Measurements from ENCODE around the gene AK5. TPM values are rescaled to one million over a fixed set of nuclear protein-coding genes. Genes with fewer than 3 reads are reported as not detected.
A peak's percentile ranks its signal among the peaks of the same experiment; 100 is the strongest.

Gene AK5
- total and polyA plus RNA-seq, 2 experiments from 2014 or later: 8.8 to 12.2 TPM

GRCh38 chr1:77484926-77485325, 203.1 kb downstream of the AK5 start (continued):
- no peak for TF ChIP-seq ZNF462 (CRISPR knock-in tag; IDR thresholded peaks at IDR 0.05)

GRCh38 chr1:77487631-77488030, 205.8 kb downstream of the AK5 start:
- H3K4me3 Mint-ChIP-seq: no peak overlapping the region
- H3K79me2 ChIP-seq (replicated peaks; ENCODE audit: insufficient read depth): no peaks in the 10 kb centered on the region
- no peaks in the 10 kb centered on the region for H3K36me3 Mint-ChIP-seq (ENCODE audit: low read depth)
- H3K36me3 ChIP-seq (ENCODE audit: insufficient read depth): no peaks in the 10 kb centered on the region
- H3K27ac ChIP-seq (ENCODE audit: low read depth): no peak overlapping the region
- no peak for TF ChIP-seq ZNF114 (CRISPR knock-in tag; IDR thresholded peaks at IDR 0.05)
- no peaks in the 10 kb centered on the region for H3K9me2 ChIP-seq (ENCODE audit: insufficient read depth)
- H2AFZ ChIP-seq: no peak overlapping the region
- H3K27ac Mint-ChIP-seq: no peak overlapping the region
- no peaks in the 10 kb centered on the region for H3K9me3 Mint-ChIP-seq
- H3K4me3 ChIP-seq: no peak overlapping the region
- 0 out of 2 replicates have a peak, but pooled peaks cover 3% of the 10 kb centered on the region for H3K4me1 ChIP-seq (ENCODE audit: insufficient read depth)
- no peak overlapping the region for H3K4me2 ChIP-seq
- DNase-seq (ENCODE audit: low spot score) (no peak), ATAC-seq (no peak)
- H4K20me1 ChIP-seq (replicated peaks; ENCODE audit: insufficient read depth): no peaks in the 10 kb centered on the region
- peaks cover 8% of the 10 kb centered on the region for H3K4me1 Mint-ChIP-seq
- H3K27me3 ChIP-seq (ENCODE audit: insufficient read depth): no peaks in the 10 kb centered on the region
- no peaks in the 10 kb centered on the region for H3K27me3 Mint-ChIP-seq (ENCODE audit: insufficient read depth, low read depth, poor library complexity)
- no peaks in the 10 kb centered on the region for H3F3A ChIP-seq (replicated peaks; ENCODE audit: low read depth)

GRCh38 chr1:77489910-77490309, 208.1 kb downstream of the AK5 start:
- Mint-ChIP-seq H3K27me3 (ENCODE audit: insufficient read depth, low read depth, poor library complexity) (peaks cover 1% of the 10 kb centered on the region), H3K4me3 (no peak overlapping the region), H3K4me1 (peaks cover 8% of the 10 kb centered on the region), H3K9me3 (no peaks in the 10 kb centered on the region), H3K36me3 (ENCODE audit: low read depth) (no peaks in the 10 kb centered on the region), H3K27ac (peak overlapping the region; percentile 54; the same call in 1 of the 2 replicates)
- no peaks in the 10 kb centered on the region for H3K79me2 ChIP-seq (replicated peaks; ENCODE audit: insufficient read depth)
- no peaks in the 10 kb centered on the region for H3K27me3 ChIP-seq (ENCODE audit: insufficient read depth)
- no peaks in the 10 kb centered on the region for H3K36me3 ChIP-seq (ENCODE audit: insufficient read depth)
- H2AFZ ChIP-seq: no peak overlapping the region
- DNase-seq (ENCODE audit: low spot score) (peak; percentile 56), ATAC-seq (peak; percentile 58)
- H3K27ac ChIP-seq (ENCODE audit: low read depth): 0 out of 2 replicates have a peak overlapping the region, but pooled peaks have one; percentile 18
- no peak overlapping the region for H3K4me2 ChIP-seq
- H3F3A ChIP-seq (replicated peaks; ENCODE audit: low read depth): no peaks in the 10 kb centered on the region
- H3K4me3 ChIP-seq: no peak overlapping the region
- no peaks in the 10 kb centered on the region for H3K9me2 ChIP-seq (ENCODE audit: insufficient read depth)
- TF ChIP-seq CREB1 (CRISPR knock-in tag; IDR thresholded peaks at IDR 0.05; ENCODE audit: low read depth) (no peak), CTCF (conservative IDR thresholded peaks at IDR 0.05; ENCODE audit: low read depth in 2 of 2) (no peak), EZH2phosphoT487 (IDR thresholded peaks at IDR 0.05; ENCODE audit: unreplicated experiment) (no peak), JUNB (IDR thresholded peaks at IDR 0.05; ENCODE audit: unreplicated experiment) (no peak), STAT1 (IDR thresholded peaks at IDR 0.05; ENCODE audit: unreplicated experiment) (no peak), ZNF331 (CRISPR knock-in tag; IDR thresholded peaks at IDR 0.05; ENCODE audit: low read depth) (no peak), POLR2AphosphoS5 (IDR thresholded peaks at IDR 0.05; ENCODE audit: low read depth) (no peak), NANOG (IDR thresholded peaks at IDR 0.05; ENCODE audit: borderline replicate concordance) (no peak)
- H4K20me1 ChIP-seq (replicated peaks; ENCODE audit: insufficient read depth): no peaks in the 10 kb centered on the region
- H3K4me1 ChIP-seq (ENCODE audit: insufficient read depth): 0 out of 2 replicates have a peak, but pooled peaks cover 3% of the 10 kb centered on the region

Measured in GM23338 (cell line).